Fibroblast of lung (primary cell): ENCODE results near the gene SRP9. TPM values are rescaled to one million over a fixed set of nuclear protein-coding genes. Genes with fewer than 3 reads are reported as not detected.
"Not testable (repeated sequence)": the region's sequence is repeated elsewhere in the genome, so short reads cannot be mapped to it uniquely, and the experiment has no call there.

Source experiments
- DNase-seq, 2 donors: peaks; one replicate each; pipeline versions ENCODE4 v3.0.0 to v3.0.0-alpha.2; 2010; ENCODE audit warnings: low read depth in 2 of 2
- H2AFZ ChIP-seq: 2 replicates; pipeline ENCODE4 v1.5.1; 2012; ENCODE audit warnings: low read length, control low read depth, inconsistent platforms
- H3K27ac ChIP-seq: 2 replicates; pipeline ENCODE4 v1.5.1; 2011; ENCODE audit warnings: low read length, control low read depth; ENCODE audit not compliant: insufficient read depth
- H3K27me3 ChIP-seq: 2 replicates; pipeline ENCODE4 v1.5.1; 2011; ENCODE audit warnings: mild to moderate bottlenecking, low read length; ENCODE audit not compliant: control insufficient read depth, insufficient read depth
- H3K36me3 ChIP-seq: 2 replicates; pipeline ENCODE4 v1.5.1; 2011; ENCODE audit warnings: low read length; ENCODE audit not compliant: control insufficient read depth, insufficient read depth
- H3K4me1 ChIP-seq: 2 replicates; pipeline ENCODE4 v1.5.1; 2011; ENCODE audit warnings: low read length; ENCODE audit not compliant: control insufficient read depth, insufficient read depth; ENCODE audit errors: extremely low read depth
- H3K4me2 ChIP-seq: 2 replicates; pipeline ENCODE4 v1.5.1; 2011; ENCODE audit warnings: low read length, control low read depth; ENCODE audit not compliant: insufficient read depth; ENCODE audit errors: extremely low read depth
- H3K4me3 ChIP-seq, 4 experiments: fragments of 200-600 bp in 1 of 4; sonication (generic) in 1 of 4; replicated peaks in 1 of 4; 2 replicates each; pipeline ENCODE4 v1.5.1; 2011 to 2016; ENCODE audit warnings: low read length in 4 of 4, low read depth in 3 of 4, mild to moderate bottlenecking in 3 of 4, control low read depth in 2 of 4, inconsistent platforms in 1 of 4, mixed read lengths in 1 of 4; ENCODE audit not compliant: insufficient read depth in 1 of 4; ENCODE audit errors: control extremely low read depth in 1 of 4
- H3K79me2 ChIP-seq: 2 replicates; pipeline ENCODE4 v1.5.1; 2012; ENCODE audit warnings: mild to moderate bottlenecking, low read length, inconsistent platforms; ENCODE audit not compliant: control insufficient read depth, insufficient read depth
- H3K9ac ChIP-seq: 2 replicates; pipeline ENCODE4 v1.5.1; 2011; ENCODE audit warnings: mild to moderate bottlenecking, low read length, control low read depth; ENCODE audit not compliant: insufficient read depth
- H3K9me3 ChIP-seq: 2 replicates; pipeline ENCODE4 v1.5.1; 2012; ENCODE audit warnings: low read depth, low read length; ENCODE audit not compliant: control insufficient read depth, insufficient read depth
- H4K20me1 ChIP-seq: 2 replicates; pipeline ENCODE4 v1.5.1; 2011; ENCODE audit warnings: low read length; ENCODE audit not compliant: control insufficient read depth, insufficient read depth; ENCODE audit errors: extremely low read depth
- CTCF ChIP-seq, 2 donors: IDR thresholded peaks in 1 of 2; conservative IDR thresholded peaks in 1 of 2; 1 replicate in 1 of 2; 2 replicates in 1 of 2; pipeline ENCODE4 v1.5.1; 2011 to 2012; ENCODE audit warnings: low read length in 2 of 2, control low read depth in 1 of 2, inconsistent platforms in 1 of 2, low read depth in 1 of 2, mild to moderate bottlenecking in 1 of 2
- EZH2 ChIP-seq: IDR thresholded peaks from 2 replicates; pipeline ENCODE4 v1.5.1; 2012; ENCODE audit warnings: low read length, control low read depth, mild to moderate bottlenecking; ENCODE audit errors: missing control alignments
- polyA plus RNA-seq, 2 donors: library from polyadenylated mRNA; depleted of rRNA in 1 of 2; stranded (reverse) in 1 of 2; unstranded in 1 of 2; fragments of >200 nt; gene quantifications; 2 replicates each; pipeline ENCODE4 v1.2.1, GENCODE V29; 2011 to 2012; ENCODE audit warnings: missing spikeins in 1 of 2
- total RNA-seq: library from RNA; depleted of rRNA; stranded (reverse); fragments of >200 nt; gene quantifications from 2 replicates; pipeline ENCODE4 v1.2.1, GENCODE V29; 2014

SRP9 gene
- total and polyA plus RNA-seq, 2 donors (not counting 1 experiment from before 2014, with no cell fraction given) = 202 to 442 TPM

- peak overlapping the region; percentile 94 for H3K4me2 ChIP-seq
- TF ChIP-seq CTCF (conservative IDR thresholded peaks at IDR 0.05 in 1 of 2, IDR thresholded peaks at IDR 0.05 in 1 of 2; ENCODE audit: low read depth in 1 of 2, low read length in 2 of 2) = no peak
- no peak for TF ChIP-seq EZH2
- H3K79me2 ChIP-seq = peaks cover 41% of the 10 kb centered on the region
- DNase-seq = no peak
- H3K27ac ChIP-seq = peak overlapping the region; percentile 5
- no peaks in the 10 kb centered on the region for H4K20me1 ChIP-seq
- peaks cover 2% of the 10 kb centered on the region for H3K36me3 ChIP-seq
- no peak overlapping the region for H3K9ac ChIP-seq
- peak overlapping the region; percentile 96 for H2AFZ ChIP-seq
- H3K9me3 ChIP-seq = no peaks in the 10 kb centered on the region
- no peaks in the 10 kb centered on the region for H3K27me3 ChIP-seq
- H3K4me3 ChIP-seq = peak overlapping the region; percentile 52 to 99 (median 81)
- H3K4me1 ChIP-seq = no peaks in the 10 kb centered on the region
Observed at GRCh38 chr1:225777058-225777582, 506 bp upstream of the SRP9 start.

- Histone ChIP-seq H3K9ac (peak overlapping the region; percentile 93), H2AFZ (no peak overlapping the region)
Observed at GRCh38 chr1:225778337-225778669, 677 bp downstream of the SRP9 start.

GRCh38 chr1:225779165-225779564 lies 1.5 kb downstream of the SRP9 start:
- DNase-seq, H3K27ac ChIP-seq, H3K27me3 ChIP-seq, H2AFZ ChIP-seq, H3K9me3 ChIP-seq, H3K9ac ChIP-seq, H3K36me3 ChIP-seq, H3K4me1 ChIP-seq, H4K20me1 ChIP-seq: not testable (repeated sequence)
- peak overlapping the region; percentile 63 to 99 (median 90) for H3K4me3 ChIP-seq
- peak overlapping the region; percentile 89 for H3K4me2 ChIP-seq
- peaks cover 60% of the 10 kb centered on the region for H3K79me2 ChIP-seq

More at GRCh38 chr1:225778337-225778669, 677 bp downstream of the SRP9 start:
- H3K9me3 ChIP-seq = no peaks in the 10 kb centered on the region
- H3K4me2 ChIP-seq = peak overlapping the region; percentile 89
- H3K27me3 ChIP-seq = no peaks in the 10 kb centered on the region
- no peak for DNase-seq
- peak overlapping the region; percentile 94 for H3K27ac ChIP-seq
- no peaks in the 10 kb centered on the region for H4K20me1 ChIP-seq
- peaks cover 2% of the 10 kb centered on the region for H3K36me3 ChIP-seq
- no peak for TF ChIP-seq CTCF (conservative IDR thresholded peaks at IDR 0.05 in 1 of 2, IDR thresholded peaks at IDR 0.05 in 1 of 2; ENCODE audit: low read depth in 1 of 2, low read length in 2 of 2)
- no peak for TF ChIP-seq EZH2
- H3K79me2 ChIP-seq = peaks cover 53% of the 10 kb centered on the region
- no peaks in the 10 kb centered on the region for H3K4me1 ChIP-seq
- peak overlapping the region; percentile 63 to 99 (median 90) for H3K4me3 ChIP-seq
